ENCODE measurements around the gene DNAAF1.
"Not testable (repeated sequence)": the region's sequence is repeated elsewhere in the genome, so short reads cannot be mapped to it uniquely, and the experiment has no call there.

The DNAAF1 gene

DNA sequence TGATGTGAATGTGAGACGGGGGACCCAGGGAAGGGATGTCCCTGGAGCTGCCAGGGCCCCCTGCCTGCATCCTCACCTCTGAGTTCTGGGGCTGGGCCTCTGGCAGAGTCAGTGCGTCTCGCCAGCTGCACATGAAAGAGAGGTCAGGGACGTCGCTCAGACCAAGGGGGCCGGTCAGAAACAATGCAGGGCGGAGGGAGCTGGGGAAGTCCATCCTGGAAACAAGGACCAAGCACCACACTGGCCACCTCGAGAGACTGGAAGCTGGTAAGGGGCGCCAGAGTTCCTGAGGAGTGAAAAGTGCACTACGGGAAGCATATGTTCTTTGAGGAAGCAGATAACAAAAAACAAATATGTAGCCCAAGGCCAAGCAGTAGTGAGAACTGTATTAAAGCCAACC lies 39.7 kb downstream of the DNAAF1 start:
- no peak for DNase-seq (ENCODE audit: low read depth in 3 of 3)

DNA sequence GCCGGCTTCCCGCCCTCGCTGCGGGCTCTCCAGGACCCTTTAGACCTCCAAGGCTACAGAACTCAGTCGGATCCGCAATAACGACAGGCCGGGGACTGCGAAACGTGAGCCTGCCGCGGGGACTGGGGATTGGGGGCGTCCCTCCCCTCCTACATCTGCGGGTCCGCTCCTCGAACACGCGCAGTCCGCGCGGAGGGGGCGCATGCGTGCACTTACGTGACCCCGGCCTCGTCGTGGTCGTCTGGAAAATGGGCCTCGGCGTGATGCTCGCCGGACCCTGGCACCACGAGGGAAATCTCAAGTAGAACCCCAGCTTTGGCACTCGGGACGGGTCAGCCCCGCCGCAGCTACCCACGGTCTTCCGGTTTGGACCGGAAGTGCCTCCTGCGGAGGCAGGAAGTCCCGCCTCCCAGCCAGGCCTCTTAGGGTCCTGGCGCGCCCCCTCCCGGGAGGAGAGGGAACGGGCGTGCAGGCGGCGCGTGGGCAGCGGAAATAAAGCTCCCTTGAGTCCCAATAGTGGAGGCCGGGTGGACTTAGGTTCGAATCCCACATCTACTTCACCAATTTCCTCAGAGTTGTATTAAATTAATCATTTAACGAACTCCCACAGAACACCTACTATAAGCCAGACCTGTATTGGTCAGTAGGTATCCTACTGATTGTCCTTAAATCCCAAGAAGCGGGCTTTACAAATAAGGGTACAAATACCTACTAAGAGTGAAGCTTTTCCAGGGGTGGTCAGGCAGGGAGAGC lies 41.8 kb downstream of the DNAAF1 start, which contains the start of gene TAF1C:
Gene TAF1C (minus strand): TSS at position 373 of the 753 bp plus-strand sequence. CDS start 2,069 bp downstream, outside the sequence.
- DNase-seq (ENCODE audit: low read depth in 3 of 3), result peak; percentile 84 to 87 (median 86)

DNA sequence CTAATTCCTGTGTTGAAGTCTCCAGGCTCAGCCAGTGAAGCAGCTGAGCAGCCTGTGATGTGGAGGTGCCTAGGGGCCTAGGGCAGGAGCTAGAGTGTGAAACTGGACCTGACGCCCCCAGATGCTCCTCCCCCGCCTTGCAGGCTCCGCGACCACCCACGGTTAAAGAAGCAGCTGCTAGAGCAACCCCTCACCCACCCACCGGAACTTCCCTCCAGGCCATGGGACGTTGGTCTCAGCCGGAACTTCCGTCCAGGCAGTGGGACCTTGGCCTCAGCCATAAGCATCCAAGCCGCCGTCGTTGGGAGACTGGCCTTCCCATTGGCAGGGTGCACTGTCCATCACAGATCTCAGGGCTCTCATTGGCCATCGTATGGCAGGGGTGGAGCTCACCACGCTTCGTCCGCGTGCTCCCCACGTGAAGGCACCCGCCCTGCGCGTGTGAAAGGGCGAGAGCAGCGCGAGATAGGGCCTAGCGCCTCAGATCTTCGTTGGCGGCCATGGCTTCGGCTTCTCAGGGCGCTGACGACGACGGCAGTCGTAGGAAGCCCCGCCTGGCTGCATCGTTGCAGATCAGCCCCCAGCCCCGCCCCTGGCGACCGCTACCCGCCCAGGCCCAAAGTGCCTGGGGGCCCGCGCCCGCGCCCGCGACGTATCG lies 45.8 kb downstream of the DNAAF1 start, which contains the start of gene ADAD2:
Gene ADAD2 (plus strand): TSS at position 427 of the 658 bp plus-strand sequence. CDS start 74 bp downstream, at position 501.
- no peak for DNase-seq (ENCODE audit: low read depth in 3 of 3)

DNA sequence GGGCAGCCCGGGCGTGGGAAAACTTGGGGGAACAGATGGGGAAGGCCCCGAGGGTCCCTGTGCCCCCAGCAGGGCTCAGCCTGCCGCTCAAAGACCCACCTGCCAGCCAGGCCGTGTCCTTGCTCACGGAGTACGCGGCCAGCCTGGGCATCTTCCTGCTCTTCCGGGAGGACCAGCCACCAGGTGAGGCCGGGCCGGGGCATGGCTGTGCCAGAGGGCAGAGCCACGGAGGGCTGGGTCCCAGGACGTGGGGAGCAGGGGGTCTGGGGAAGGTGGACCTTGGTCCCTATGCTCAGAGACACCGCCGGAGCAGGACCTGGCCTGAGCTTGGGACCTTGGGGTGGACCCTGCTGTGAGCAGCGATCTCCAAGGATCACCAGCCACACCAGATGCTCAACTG lies 46.4 kb downstream of the DNAAF1 start:
- DNase-seq (ENCODE audit: low read depth in 3 of 3), result no peak

DNA sequence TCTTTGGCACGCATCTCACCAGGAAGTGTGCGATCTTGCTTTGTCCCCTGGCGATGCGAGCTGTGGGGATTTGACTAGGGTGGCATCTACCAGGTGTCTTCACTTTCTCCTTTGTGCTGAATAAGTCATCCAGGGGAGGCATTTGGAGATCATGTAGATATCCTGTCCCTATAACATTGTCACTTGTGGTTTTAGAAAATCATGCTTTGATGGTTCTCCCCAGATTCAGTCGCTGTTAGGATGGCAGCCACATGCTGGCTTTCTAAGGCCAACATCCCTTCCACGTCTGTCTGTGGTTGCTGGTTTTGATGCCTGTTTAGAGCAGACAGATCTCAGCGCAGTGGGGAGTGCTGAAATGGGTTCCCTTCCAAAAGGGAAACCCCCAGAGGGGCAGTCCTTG lies 48.4 kb downstream of the DNAAF1 start:
- no peak for DNase-seq (ENCODE audit: low read depth in 3 of 3)

DNA sequence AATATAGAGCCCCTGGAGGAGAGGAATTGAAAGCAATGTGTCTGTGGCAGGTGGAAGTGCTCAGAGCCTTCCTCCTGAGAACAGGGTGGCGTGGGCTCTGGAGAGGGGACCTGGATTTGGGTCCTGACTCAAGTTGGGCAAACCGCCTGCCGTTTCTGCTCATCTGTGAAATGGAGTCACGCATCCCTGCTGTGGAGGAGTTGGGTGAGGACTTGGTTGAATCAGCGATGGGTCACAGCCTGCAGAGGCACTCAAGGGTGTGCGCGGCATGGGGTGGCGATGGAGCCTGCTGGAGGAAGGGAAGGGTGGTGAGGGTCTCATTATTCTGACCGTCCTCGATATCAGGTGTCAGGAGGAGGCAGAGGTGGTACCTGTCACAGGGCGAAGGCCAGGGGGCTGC lies 48.9 kb downstream of the DNAAF1 start:
- DNase-seq (ENCODE audit: low read depth in 3 of 3), result no peak

DNA sequence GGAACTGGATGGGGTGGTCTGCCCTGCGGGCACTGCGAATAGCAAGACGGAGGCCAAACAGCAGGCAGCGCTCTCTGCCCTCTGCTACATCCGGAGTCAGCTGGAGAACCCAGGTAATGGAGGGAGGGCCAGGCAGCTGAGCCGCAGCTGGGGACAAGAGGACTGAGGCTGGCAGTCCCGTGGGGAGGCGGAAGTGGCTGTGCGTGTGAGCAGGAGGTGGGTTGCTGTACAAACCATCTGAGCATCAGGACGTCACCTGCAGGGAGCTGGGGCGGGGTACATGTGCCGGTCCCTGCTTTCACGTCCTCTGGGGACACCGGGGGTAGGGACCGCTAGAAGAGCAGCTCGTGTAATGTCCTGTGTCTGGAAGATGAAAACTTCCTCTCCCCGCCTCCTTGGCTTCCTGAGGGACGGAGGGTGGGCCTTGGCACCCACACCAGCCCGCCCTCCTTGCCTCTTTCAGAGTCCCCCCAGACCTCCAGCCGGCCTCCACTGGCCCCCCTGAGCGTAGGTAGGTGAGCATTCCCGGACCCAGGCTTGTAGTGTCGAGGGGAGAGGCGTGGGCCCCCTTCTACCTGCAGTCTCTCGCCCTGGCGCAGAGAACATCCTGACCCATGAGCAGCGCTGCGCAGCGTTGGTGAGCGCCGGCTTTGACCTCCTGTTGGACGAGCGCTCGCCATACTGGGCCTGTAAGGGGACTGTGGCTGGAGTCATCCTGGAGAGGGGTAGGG lies 49.5 kb downstream of the DNAAF1 start:
- no peak for DNase-seq (ENCODE audit: low read depth in 3 of 3)

DNA sequence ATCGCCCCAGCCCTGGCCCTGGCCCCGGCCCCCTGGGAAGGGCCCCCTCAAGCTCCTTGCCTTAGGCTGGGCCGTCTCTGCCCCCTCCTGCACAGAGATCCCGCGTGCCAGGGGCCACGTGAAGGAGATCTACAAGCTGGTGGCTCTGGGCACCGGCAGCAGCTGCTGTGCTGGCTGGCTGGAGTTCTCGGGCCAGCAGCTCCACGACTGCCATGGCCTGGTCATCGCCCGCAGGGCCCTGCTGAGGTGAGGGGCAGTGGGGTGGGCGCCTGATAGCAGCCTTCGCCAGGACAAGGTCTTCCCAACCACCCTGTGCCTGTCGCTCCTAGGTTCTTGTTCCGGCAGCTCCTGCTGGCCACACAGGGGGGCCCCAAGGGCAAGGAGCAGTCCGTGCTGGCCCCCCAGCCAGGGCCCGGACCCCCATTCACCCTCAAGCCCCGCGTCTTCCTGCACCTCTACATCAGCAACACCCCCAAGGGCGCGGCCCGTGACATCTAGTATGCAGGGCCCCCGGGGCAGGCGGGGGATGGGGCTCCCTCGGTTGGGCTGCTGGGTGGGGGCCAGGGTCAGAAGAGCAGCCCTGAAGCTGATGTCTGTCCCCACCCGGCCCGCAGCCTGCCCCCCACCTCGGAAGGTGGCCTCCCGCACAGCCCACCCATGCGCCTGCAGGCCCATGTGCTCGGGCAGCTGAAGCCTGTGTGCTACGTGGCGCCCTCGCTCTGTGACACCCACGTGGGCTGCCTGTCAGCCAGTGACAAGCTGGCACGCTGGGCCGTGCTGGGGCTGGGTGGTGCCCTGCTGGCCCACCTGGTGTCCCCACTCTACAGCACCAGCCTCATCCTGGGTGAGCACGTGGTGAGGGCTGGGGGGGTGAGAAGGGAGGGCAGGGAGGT lies 50.3 kb downstream of the DNAAF1 start:
- DNase-seq (ENCODE audit: low read depth in 3 of 3), result no peak

DNA sequence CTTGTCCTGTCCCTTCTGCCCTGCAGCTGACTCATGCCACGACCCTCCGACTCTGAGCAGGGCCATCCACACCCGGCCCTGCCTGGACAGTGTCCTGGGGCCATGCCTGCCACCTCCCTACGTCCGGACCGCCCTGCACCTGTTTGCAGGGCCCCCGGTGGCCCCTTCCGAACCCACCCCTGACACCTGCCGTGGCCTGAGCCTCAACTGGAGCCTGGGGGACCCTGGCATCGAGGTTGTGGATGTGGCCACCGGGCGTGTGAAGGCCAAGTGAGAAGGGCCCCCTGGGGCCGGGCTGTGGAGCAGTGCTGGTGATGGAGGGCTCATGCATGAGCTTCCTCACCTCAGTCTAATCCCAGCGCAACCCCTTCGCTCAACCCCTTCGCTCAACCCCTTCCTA lies 51.0 kb downstream of the DNAAF1 start:
- DNase-seq (ENCODE audit: low read depth in 3 of 3), result no peak

DNA sequence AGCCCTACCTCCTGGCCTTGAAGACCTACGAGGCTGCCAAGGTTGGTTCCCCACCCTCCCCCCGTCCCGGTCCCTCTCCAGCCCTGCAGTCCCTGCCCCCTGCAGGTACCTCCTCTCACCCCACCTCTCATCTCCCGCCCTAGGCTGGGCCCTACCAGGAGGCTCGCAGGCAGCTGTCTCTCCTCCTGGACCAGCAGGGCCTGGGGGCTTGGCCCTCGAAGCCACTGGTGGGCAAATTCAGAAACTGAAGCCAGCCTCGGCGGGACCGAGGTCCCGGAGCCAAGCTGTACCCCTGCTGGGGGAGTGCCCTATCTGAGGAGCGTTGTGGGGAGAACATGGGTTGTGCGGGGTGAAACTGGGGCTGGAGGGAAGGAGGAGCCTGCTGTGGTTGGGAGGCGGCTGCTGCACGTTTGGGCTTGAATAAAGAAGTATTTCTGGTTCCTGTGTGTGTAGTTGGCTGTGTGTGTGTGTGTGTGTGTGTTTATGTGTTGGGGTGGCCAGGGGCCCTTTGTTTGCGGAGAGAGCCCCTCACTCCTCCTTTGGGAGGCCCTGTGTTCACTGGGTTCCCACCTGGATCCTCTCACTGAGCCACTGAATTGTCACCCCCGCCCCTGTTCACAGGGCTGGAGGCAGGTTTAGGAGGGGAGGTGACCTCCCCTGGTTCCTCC lies 51.8 kb downstream of the DNAAF1 start:
- no peak for DNase-seq (ENCODE audit: low read depth in 3 of 3)

DNA sequence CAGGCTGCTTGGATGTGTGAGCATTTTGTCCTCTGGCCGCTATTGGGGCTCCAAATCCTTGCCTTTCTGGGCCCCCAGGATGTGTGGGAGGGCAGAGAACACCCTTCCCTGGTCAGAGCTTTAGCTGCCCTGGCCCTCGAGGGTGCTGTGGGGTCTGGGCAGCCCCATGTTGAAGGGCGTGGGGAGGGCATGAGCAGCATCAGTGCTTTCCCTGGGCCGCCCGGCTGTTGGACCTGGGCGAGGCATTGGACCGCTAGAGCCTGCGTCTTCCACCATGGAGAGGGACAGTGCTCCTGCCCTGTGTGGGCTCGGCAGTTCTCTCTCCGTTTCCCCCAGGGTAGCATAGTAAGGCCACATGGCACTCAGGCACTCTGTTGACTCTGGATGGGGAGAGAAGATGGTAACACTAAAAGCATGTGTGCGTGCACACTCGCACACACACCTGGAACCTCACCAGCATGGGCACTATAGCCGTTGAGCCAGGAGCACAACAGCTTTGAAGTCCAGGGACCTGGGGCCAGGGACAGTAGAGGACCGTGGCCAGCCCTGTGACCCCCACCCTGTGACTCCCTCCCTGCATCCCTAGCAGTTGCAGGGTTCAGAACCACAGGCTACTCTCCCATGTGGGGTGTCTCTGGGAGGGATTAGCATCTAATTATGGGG lies 52.5 kb downstream of the DNAAF1 start:
- no peak for DNase-seq (ENCODE audit: low read depth in 3 of 3)

DNA sequence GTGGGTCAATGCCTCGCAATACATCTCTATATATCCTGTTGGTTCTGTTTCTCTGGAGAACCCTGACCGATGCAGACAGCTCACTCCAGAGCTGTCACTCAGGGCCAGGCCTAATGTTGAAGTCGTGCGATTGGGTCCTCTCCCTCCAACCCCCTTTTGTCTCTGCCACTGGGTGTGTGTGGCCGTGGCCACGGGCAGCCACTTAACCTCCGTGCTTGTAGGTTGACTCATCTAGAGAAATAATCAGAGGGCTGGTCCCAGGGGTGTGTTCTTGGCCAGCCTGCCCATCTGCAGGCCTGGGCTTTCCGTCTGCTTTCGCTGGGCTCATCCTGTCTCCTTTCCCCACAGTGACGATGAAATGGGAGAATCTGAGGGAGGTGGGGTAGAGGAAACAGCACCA lies 53.3 kb downstream of the DNAAF1 start:
- no peak for DNase-seq (ENCODE audit: low read depth in 3 of 3)

DNA sequence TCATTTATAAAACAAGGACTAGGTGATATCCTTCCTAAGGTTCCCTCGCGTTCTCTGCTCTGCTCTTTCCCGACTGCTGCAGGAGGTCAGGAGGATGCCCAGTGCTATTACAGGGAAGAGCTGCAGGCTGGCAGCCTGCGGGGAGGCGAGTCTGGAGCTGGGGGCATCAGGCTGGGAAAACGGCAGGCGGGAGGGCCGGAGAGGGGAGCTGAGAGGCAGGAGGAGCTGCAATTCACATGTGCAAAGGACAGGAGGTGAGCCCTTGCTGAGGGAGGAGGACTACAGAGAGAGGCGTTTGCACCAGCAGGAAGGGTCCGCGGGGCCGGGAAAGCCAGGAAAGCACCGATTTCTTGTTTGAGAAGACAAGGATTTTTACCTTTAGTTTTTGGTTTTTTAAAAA lies 54.0 kb downstream of the DNAAF1 start:
- no peak for DNase-seq (ENCODE audit: low read depth in 3 of 3)

DNA sequence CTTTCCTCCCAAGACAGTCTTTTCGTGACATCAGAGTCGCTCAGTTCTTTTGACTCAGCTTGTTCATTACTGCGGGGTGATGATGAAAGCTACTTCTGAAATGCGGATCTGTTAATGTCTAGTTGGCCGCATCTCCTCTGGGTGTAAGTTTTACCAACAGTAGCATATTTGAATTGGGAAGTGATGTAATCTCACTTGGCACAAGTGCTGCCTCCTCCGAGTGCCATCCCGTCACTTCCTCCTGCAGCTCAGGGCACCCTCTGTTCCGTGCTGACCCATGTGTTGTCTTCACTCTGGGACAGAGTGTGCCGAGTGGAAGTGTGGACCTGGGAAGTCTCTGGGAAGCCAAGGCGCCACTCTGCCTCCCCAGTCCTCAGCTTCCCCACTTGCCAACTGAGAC lies 54.8 kb downstream of the DNAAF1 start:
- no peak for DNase-seq (ENCODE audit: low read depth in 3 of 3)

DNA sequence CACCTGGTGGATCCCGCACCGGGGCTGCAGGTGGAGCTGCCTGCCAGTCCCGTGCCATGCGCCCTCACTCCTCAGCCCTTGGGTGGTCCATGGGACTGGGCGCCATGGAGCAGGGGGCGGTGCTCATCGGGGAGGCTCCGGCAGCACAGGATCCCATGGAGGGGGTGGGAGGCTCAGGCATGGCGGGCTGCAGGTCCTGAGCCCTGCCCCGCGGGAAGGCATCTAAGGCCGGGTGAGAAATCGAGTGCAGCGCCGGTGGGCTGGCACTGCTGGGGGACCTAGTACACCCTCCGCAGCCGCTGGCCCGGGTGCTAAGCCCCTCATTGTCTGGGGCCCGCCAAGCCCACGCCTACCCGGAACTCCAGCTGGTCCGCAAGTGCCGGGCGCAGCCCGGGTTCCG lies 59.4 kb downstream of the DNAAF1 start:
- DNase-seq (ENCODE audit: low read depth in 3 of 3), result not testable (repeated sequence)

DNA sequence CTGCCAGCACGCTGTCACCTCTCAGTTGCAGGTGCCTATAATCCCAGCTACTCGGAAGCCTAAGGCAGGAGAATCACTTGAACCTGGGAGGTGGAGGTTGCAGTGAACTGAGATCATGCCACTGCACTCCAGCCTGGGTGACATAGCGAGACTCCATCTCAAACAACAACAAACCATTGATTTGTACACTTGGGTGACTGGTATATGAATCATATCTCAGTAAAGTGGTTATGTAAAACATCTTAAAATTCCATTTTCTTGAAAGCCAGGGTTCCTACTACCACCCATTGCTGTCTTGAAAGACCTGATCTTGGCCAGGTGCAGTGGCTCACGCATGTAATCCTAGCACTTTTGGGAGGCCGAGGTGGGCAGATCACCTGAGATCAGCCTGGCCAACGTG lies 60.0 kb downstream of the DNAAF1 start:
- DNase-seq (ENCODE audit: low read depth in 3 of 3), result not testable (repeated sequence)

DNA sequence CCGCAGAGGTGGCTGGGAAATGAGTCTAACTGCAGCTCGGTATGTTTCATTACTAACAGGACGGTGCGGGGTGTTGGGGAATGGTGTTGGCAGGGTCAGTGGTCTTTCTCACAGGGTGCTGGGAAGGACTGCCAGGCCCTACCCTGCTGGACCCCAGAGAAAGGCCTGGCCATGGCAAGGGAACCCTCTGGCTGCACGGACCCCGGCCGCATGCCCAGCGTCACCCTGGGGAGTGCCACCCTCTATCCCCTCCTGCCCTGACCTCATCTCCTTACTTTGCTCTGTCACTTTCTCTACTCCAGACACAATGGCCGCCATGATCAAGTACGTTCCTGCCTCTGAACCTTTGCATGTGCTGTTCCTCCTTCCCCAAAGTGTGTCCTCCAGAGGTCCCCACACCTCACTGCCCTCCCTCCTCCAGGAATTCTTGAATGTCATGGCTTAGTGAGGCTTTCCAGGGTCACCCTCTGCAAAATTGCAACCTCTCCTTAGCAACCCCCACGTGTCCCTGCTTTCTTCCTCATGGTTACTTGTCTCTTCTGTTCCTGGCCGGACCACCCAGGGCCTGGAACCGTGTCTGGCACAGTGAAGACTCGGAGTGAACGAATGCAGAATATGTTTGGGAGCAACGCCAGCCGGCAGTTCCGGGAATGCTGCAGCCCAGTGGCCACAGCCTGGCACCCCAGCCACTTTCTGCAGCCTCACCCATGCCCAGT lies 61.0 kb downstream of the DNAAF1 start:
- no peak for DNase-seq (ENCODE audit: low read depth in 3 of 3)

DNA sequence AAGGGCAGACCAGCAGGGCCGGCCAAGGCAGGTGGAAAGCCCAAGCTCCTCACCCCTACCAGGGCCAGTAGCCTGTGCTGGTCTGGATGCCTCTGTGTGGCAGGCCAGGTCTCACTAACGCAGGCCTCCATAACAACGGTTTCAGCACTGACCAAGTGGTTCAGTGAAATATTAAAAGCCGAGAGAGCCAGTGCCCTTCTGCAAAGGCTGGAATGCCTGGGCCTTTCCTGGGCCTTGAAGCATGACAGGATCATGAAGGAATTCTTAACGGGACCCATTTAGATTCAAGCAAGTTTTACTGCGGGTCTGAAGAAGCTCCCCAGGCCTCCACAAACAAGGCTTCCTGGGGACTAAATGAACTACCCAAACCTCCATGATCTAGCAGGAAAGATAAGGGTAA lies 62.1 kb downstream of the DNAAF1 start:
- no peak for DNase-seq (ENCODE audit: low read depth in 3 of 3)

DNA sequence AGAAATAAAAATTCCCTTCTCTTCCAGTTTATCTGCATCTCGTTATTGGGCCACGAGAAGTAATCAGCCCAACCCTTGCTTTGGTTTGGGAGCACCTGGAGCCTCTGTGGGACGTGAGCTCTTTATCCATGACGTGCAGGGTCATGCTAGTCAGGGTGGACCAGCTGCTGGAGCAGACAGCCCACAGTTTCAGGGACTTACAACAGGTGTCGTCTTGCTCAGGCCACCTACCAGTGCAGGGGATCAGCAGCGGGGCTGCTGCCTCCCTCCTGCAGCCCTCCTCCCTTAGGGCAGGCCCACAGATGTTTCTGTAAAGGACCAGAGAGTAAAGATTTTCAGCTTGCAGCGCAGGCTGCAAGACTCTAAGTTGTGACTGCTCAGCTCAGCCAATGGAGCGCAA lies 62.8 kb downstream of the DNAAF1 start:
- no peak for DNase-seq (ENCODE audit: low read depth in 3 of 3)

DNA sequence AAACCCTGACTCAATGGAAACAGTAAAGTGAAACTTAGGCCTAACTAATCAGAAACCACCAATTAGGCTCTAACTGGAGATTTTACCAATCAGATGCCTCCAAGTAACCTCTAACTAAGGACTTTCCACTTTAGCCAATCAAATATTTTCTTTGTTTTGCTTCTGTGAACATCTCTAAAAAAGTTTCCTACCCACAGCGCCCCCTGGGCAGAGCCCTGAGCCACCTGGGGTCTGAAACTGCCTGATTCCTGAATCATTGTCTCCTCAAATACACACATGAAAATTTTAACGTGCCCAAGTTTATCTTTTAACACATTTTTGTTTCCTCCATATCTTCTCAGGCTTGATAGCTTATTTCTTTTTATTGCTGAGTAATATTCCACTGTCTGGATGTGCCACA lies 64.9 kb downstream of the DNAAF1 start:
- DNase-seq (ENCODE audit: low read depth in 3 of 3), result no peak
